PC-9 (cell line): ENCODE results near the gene RFT1.

Experiments used
- EZH2 ChIP-seq: fragments of 200-600 bp; sonication (generic); IDR thresholded peaks from 2 replicates; pipeline ENCODE4 v1.8.0; 2017; ENCODE audit warnings: antibody characterized with exemption, low read depth
- TF ChIP-seq, protein P1 (sequence below): fragments of 200-600 bp; sonication (generic); conservative IDR thresholded peaks from 2 replicates; pipeline ENCODE4 v1.6.1; 2017; ENCODE audit warnings: mixed run types, antibody characterized with exemption, mild to moderate bottlenecking, moderate library complexity

GRCh38 chr3:53146319-53146891, 16.2 kb upstream of the RFT1 start:
- TF ChIP-seq, protein P1, sequence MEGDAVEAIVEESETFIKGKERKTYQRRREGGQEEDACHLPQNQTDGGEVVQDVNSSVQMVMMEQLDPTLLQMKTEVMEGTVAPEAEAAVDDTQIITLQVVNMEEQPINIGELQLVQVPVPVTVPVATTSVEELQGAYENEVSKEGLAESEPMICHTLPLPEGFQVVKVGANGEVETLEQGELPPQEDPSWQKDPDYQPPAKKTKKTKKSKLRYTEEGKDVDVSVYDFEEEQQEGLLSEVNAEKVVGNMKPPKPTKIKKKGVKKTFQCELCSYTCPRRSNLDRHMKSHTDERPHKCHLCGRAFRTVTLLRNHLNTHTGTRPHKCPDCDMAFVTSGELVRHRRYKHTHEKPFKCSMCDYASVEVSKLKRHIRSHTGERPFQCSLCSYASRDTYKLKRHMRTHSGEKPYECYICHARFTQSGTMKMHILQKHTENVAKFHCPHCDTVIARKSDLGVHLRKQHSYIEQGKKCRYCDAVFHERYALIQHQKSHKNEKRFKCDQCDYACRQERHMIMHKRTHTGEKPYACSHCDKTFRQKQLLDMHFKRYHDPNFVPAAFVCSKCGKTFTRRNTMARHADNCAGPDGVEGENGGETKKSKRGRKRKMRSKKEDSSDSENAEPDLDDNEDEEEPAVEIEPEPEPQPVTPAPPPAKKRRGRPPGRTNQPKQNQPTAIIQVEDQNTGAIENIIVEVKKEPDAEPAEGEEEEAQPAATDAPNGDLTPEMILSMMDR, result no peak
- no peak for TF ChIP-seq EZH2
